ENCODE measurements around the gene CBLC.

The CBLC gene

DNA sequence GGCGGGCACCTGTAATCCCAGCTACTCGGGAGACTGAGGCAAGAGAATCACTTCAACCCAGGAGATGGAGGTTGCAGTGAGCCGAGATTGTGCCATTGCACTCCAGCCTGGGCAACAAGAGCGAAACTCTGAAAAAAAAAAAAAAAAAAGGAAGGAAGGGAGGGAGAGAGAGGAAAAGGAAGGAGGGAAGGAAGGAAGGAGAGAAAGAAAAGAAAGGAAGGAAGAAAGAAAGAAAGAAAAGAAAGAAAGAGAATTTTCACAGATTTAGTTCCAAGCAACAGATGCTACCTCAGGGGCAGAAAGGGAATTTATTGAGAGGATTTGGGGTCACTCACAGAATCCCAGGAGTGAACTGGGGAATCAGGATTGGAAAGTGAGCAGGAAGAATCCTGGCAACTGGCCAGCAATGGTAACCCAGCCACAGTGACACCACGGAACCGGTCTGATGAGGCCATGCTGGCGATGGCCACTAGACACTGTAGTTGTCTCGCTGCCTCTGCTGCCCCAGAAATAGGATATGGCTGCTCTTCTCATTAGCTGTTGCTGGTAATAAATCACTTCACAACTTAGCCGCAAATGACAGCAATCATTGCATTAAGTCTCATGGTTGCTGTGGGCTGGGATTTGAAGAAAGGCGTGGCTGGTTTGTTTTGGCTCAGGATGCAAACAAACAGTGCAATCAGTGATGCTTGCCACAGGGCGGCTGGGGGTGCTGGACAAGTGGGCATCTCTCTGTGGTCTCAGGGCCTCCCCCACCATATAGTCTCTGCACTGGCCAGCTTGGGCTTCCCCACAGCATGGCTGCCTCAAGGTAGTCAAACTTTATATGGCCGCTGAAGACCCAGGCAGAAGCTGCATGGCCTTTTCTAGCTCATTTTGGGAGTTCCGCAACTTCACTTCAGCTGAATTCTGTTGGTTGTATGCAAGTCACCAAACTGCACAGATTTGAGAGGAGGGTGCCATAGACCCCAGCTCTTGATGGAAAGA, 26.0 kb downstream of the CBLC start:
- DNase-seq = no peak

- no peak for DNase-seq
These were observed 28.6 kb downstream of the CBLC start for GRCh38 chr19:44806291-44806690.

- no peak for DNase-seq
These were observed 29.5 kb downstream of the CBLC start for GRCh38 chr19:44807162-44807561.

DNA sequence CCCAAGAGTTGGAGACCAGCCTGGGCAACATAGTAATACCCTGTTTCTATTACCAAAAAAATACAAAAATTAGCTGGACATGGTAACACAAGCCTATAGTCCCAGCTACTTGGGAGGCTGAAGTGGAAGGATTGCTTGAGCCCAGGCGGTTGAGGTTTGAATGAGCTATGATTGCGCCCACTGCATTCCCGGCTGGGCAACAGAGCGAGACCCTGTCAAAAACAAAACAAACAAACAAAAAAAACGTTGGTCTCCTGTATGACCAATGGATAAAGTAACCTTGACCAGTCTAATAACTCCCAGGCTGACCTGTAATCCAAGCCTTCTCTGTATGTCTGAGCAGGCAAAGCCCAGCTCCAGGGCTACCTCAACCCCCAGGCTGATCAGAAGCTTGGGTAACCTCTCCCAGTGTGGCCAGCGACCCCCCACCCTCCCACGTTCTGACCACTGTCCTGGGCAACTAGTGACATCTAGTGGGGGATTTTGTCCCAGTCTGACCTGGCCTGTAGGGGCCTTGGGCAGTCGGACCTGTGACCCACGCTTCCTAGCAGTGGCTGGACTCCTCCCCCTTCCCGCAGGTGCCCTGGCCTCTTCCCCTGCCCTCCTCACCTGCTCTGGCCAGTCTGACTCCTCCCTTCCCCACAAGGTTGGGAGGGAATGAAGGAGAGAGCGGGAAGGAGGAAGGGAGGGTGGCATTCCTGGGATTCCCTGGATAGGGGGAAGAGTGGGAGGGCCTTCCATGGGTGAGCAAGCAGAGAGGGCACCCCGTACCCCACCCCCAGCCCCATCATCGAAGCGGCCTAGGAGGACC, 30.2 kb downstream of the CBLC start:
- DNase-seq = no peak

DNA sequence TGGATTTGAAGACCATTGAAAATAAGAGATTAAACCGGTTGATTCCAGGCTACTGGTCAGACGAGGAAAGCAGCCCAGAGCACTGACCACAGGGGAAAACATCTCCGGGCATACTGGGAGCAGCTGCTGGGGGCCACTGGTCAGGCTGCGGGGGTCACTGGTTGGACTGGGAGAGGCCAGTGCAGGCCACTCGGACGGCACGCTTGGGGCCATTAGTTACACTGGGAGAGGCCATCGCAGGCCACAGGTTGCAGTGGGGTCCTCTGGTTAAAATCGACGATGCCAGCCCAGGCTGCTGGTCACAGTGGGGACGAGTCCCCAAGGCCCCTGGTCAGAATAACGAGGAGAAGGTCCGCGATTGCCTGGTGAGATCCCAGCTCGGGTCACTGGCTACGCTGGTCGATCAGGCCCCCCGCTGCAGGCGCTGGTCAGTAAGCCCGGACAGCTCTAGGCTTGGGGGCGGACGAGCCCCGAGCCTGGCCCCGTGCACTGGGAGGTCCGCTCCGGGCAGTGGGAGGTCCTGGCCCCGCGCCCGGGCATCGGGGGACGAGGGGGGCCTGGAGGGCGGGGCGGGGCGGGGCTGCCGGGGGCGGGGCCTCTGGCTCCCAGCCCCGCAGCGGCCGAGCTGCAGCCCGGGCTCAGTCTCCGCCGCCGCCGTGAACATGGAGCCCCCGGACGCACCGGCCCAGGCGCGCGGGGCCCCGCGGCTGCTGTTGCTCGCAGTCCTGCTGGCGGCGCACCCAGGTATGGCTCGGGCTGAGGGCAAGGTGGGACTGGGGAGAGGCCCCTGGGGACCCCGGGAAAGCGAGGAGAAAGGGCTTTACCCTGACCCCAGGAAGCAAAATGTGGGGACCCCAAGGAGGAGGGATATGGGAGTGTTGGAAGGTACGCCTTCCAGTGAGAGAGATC, 31.0 kb downstream of the CBLC start, which contains the start of gene BCAM:
TSS of gene BCAM (plus strand) at position 641 of the 909 bp plus-strand sequence. CDS start at position 663, 22 bp downstream.
- DNase-seq = no peak

- DNase-seq = no peak
These were observed 32.0 kb downstream of the CBLC start for GRCh38 chr19:44809577-44810233.

DNA sequence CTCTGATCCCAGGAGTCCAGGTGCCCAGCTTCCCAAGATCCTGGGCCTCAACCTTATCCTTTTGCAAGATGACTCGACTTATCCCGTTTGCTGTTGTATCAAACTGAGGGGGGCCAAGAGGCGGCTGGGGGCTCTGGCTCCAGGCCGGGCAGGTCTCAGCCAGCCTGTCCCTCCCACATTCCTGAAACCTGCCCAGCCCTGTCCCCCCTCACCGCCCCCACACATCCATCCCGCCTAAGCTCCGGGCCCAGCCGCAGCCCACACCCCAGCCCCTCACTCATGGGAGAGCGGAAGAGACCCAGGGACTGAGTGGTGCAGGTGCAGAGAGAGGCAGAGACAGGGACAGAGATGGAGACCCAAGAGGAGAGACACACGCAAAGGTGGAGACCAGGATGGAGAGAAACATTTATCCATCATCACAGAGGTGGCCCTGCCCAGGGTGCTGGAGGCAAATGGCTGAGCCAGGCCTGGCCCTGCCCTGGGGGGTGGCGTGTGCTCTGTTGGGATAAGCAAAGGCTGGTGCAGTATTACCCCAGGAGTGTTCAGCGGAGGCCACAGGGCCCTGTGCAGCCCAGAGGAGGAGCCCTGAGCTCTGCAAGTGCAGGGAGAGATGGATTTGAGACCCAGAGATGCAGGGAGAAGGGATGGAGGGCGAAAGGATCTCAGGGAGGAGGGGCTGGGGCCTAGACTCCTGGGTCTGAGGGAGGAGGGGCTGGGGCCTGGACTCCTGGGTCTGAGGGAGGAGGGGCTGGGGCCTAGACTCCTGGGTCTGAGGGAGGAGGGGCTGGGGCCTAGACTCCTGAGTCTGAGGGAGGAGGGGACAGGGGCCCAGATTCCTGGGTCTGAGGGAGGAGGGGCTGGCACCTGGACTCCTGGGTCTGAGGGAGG, 32.8 kb downstream of the CBLC start:
- no peak for DNase-seq

GRCh38 chr19:44811122-44811419, 33.4 kb downstream of the CBLC start:
- DNase-seq = no peak

- DNase-seq = no peak
These were observed 34.5 kb downstream of the CBLC start for GRCh38 chr19:44812142-44812718.

- no peak for DNase-seq
These were observed 35.6 kb downstream of the CBLC start for GRCh38 chr19:44813070-44813840.

- no peak for DNase-seq
These were observed 36.3 kb downstream of the CBLC start for GRCh38 chr19:44813841-44814470.

DNA sequence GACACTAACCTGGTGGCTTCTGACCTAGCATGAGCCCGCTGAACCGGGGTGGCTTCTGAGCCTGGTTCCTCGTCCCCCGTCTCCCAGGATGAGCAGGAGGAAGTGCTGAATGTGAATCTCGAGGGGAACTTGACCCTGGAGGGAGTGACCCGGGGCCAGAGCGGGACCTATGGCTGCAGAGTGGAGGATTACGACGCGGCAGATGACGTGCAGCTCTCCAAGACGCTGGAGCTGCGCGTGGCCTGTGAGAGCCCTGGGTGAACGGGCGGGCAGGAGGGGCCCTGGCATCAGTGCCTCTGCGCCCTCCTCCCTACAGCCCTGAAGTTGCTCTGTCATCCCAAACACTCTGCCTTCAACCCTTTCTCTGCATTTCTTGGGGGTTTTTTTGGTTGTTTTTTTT, 36.8 kb downstream of the CBLC start:
- no peak for DNase-seq

GRCh38 chr19:44816301-44816700, 38.6 kb downstream of the CBLC start:
- no peak for DNase-seq

- DNase-seq = no peak
These were observed 40.2 kb downstream of the CBLC start for GRCh38 chr19:44817725-44818465.

GRCh38 chr19:44818466-44819031, 40.9 kb downstream of the CBLC start:
- DNase-seq = no peak

GRCh38 chr19:44819246-44819832, 41.6 kb downstream of the CBLC start:
- no peak for DNase-seq

DNA sequence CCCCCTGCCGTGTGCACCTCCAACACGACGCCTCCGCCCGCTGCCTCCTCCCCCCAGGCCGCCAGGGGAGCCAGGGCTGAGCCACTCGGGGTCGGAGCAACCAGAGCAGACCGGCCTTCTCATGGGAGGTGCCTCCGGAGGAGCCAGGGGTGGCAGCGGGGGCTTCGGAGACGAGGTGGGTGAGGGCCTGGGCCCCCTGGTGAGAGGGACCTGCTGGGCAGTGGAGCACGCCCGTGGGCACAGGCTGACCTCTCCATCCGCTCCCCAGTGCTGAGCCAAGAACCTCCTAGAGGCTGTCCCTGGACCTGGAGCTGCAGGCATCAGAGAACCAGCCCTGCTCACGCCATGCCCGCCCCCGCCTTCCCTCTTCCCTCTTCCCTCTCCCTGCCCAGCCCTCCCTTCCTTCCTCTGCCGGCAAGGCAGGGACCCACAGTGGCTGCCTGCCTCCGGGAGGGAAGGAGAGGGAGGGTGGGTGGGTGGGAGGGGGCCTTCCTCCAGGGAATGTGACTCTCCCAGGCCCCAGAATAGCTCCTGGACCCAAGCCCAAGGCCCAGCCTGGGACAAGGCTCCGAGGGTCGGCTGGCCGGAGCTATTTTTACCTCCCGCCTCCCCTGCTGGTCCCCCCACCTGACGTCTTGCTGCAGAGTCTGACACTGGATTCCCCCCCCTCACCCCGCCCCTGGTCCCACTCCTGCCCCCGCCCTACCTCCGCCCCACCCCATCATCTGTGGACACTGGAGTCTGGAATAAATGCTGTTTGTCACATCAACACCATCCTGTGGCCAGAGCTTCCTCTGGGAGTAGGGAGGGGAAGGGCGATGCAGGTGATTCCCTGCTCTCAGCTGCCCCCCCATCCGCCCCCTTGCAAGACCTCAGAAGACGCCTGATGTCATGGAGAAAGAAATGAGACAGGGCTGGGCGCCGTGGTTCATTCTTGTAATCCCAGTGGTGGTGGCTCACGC, 43.2 kb downstream of the CBLC start:
- DNase-seq = no peak
